Activated naive CD8-positive, alpha-beta T cell treated with anti-CD3 and anti-CD28 coated beads for 36 hours (primary cell): Measurements from ENCODE around the gene CRTAC1. TPM values are rescaled to one million over a fixed set of nuclear protein-coding genes. Genes with fewer than 3 reads are reported as not detected.

ENCODE experiments used
- DNase-seq: peaks from one replicate; pipeline ENCODE4 v3.0.0; 2021
- H3K27ac Mint-ChIP-seq: one replicate; pipeline ENCODE4 v1.8.0; 2022; ENCODE audit warnings: mild to moderate bottlenecking, moderate library complexity, mixed read lengths
- H3K27me3 Mint-ChIP-seq: one replicate; pipeline ENCODE4 v1.8.0; 2022; ENCODE audit warnings: mild to moderate bottlenecking, mixed read lengths
- H3K36me3 Mint-ChIP-seq: one replicate; pipeline ENCODE4 v1.8.0; 2021; ENCODE audit warnings: mild to moderate bottlenecking, mixed read lengths
- H3K4me1 Mint-ChIP-seq: one replicate; pipeline ENCODE4 v1.8.0; 2021; ENCODE audit warnings: mixed read lengths
- H3K4me3 Mint-ChIP-seq: one replicate; pipeline ENCODE4 v1.8.0; 2022; ENCODE audit warnings: mild to moderate bottlenecking, moderate library complexity, mixed read lengths
- H3K9me3 Mint-ChIP-seq: one replicate; pipeline ENCODE4 v1.8.0; 2022; ENCODE audit warnings: mixed read lengths
- total RNA-seq, 2 experiments: library from RNA; stranded (reverse); gene quantifications; one replicate each; pipeline ENCODE4 v1.2.3, GENCODE V29; 2021

The CRTAC1 gene
- total RNA-seq, 2 experiments from 2014 or later, result not detected

DNA sequence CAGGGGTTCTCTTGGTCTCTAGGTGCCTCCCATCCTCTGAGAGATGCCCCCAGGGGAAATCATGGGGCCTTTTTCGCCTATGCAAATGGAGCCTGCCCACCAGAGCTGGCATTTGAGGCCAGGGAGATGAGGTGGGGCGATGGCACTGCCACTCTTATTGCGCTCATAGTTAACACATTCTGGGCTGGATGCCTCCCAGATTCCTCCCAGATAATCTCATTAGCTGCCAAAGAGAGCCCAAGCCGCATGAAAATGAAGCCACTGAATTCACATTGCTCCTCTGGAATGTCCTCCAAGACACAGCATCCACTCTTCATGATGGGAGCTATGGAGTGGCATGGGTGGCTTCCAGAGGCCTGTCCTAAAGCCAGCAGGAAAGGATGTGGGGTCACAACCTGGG, 119.8 kb downstream of the CRTAC1 start:
- peaks cover 7% of the 10 kb centered on the region for H3K27me3 Mint-ChIP-seq
- H3K4me1 Mint-ChIP-seq, result peaks cover 4% of the 10 kb centered on the region
- no peak overlapping the region for H3K4me3 Mint-ChIP-seq
- H3K27ac Mint-ChIP-seq, result no peak overlapping the region
- H3K9me3 Mint-ChIP-seq, result no peaks in the 10 kb centered on the region
- no peak for DNase-seq
- H3K36me3 Mint-ChIP-seq, result no peaks in the 10 kb centered on the region

GRCh38 chr10:97907830-97908229, 122.6 kb downstream of the CRTAC1 start:
- no peaks in the 10 kb centered on the region for H3K4me1 Mint-ChIP-seq
- H3K27me3 Mint-ChIP-seq, result peaks cover 4% of the 10 kb centered on the region
- H3K9me3 Mint-ChIP-seq, result no peaks in the 10 kb centered on the region
- H3K36me3 Mint-ChIP-seq, result no peaks in the 10 kb centered on the region
- H3K4me3 Mint-ChIP-seq, result no peak overlapping the region
- no peak for DNase-seq
- H3K27ac Mint-ChIP-seq, result no peak overlapping the region

DNA sequence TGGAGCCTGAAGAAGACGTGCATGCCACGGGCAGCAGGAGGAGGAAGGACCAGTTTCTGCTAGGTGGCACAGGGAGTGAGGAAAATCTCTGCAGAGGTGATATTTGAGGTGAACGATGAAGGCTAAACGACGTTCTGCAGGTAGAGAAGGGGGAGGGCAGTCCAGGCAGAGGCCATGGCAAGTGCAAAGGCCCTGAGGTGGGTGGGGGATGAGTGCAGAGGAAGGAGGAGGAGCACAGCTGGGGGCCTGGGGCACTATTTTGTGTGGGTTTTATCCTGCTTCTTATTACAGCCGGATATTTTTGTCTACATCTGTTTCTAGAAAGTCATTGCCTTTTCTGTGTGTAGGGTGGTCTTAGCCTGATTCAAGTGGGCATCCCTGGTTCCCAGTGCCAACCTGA, 123.2 kb downstream of the CRTAC1 start:
- DNase-seq, result no peak
- Mint-ChIP-seq H3K27ac (no peak overlapping the region), H3K27me3 (peaks cover 4% of the 10 kb centered on the region), H3K9me3 (no peaks in the 10 kb centered on the region), H3K4me3 (no peak overlapping the region), H3K36me3 (no peaks in the 10 kb centered on the region), H3K4me1 (no peaks in the 10 kb centered on the region)

- DNase-seq, result no peak
- no peak overlapping the region for H3K27ac Mint-ChIP-seq
- no peaks in the 10 kb centered on the region for H3K27me3 Mint-ChIP-seq
- no peaks in the 10 kb centered on the region for H3K36me3 Mint-ChIP-seq
- no peaks in the 10 kb centered on the region for H3K4me1 Mint-ChIP-seq
- H3K4me3 Mint-ChIP-seq, result no peak overlapping the region
- H3K9me3 Mint-ChIP-seq, result no peaks in the 10 kb centered on the region
Measured at GRCh38 chr10:97905276-97905675, 125.1 kb downstream of the CRTAC1 start.

- Mint-ChIP-seq H3K27me3 (no peaks in the 10 kb centered on the region), H3K4me1 (no peaks in the 10 kb centered on the region), H3K4me3 (no peak overlapping the region), H3K9me3 (no peaks in the 10 kb centered on the region), H3K27ac (no peak overlapping the region), H3K36me3 (no peaks in the 10 kb centered on the region)
- DNase-seq, result no peak
Measured at GRCh38 chr10:97904576-97904975, 125.8 kb downstream of the CRTAC1 start.

- H3K4me3 Mint-ChIP-seq, result no peak overlapping the region
- H3K9me3 Mint-ChIP-seq, result no peaks in the 10 kb centered on the region
- no peaks in the 10 kb centered on the region for H3K27me3 Mint-ChIP-seq
- no peak for DNase-seq
- no peaks in the 10 kb centered on the region for H3K4me1 Mint-ChIP-seq
- H3K27ac Mint-ChIP-seq, result no peak overlapping the region
- no peaks in the 10 kb centered on the region for H3K36me3 Mint-ChIP-seq
Measured at GRCh38 chr10:97904018-97904381, 126.4 kb downstream of the CRTAC1 start.

GRCh38 chr10:97903128-97904017, 127.0 kb downstream of the CRTAC1 start:
- DNase-seq, result no peak
- Mint-ChIP-seq H3K36me3 (no peaks in the 10 kb centered on the region), H3K9me3 (no peaks in the 10 kb centered on the region), H3K4me1 (no peaks in the 10 kb centered on the region), H3K27ac (no peak overlapping the region), H3K4me3 (no peak overlapping the region), H3K27me3 (no peaks in the 10 kb centered on the region)

DNA sequence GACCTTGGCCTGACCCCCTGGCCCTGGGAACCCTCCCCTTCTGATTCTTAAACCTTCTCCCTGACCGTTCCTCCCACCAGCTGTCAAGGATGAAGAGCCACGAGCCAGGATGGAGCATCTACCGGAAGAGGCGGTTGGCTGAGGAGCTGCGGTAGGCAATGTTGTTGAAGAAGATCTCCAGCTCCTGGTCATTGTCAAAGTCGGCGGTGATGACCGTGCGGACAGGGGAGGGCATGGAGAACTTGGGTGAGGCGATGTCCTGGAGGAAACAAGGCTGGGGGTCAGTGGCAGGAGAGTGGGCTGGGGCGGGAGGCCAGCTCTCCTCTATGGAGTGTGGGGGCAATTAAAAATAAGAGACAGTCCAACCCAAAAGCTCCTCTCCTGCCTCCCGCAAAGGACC, 129.0 kb downstream of the CRTAC1 start:
- no peaks in the 10 kb centered on the region for H3K9me3 Mint-ChIP-seq
- no peaks in the 10 kb centered on the region for H3K27me3 Mint-ChIP-seq
- no peaks in the 10 kb centered on the region for H3K4me1 Mint-ChIP-seq
- H3K4me3 Mint-ChIP-seq, result no peak overlapping the region
- H3K27ac Mint-ChIP-seq, result no peak overlapping the region
- DNase-seq, result no peak
- H3K36me3 Mint-ChIP-seq, result no peaks in the 10 kb centered on the region

DNA sequence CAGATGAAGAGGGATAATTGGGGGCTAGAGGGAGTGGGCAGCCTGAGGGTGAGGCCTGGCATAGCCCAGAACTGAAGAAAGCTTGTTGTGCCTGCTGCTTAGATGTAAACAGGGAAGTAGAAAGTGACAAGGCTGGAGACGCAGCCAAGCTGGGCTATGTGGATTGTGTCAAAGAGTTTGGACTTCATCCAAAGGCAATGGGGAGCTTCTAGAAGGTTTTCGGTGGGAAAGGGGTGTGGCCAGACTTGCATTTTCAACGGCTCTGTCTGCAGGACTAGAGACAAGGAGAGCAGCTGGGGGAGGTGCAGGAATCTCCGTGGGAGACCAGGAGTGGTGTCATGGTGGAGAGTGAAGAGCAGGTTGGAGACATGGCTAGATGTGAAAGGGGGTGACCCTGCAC, 132.0 kb downstream of the CRTAC1 start:
- Mint-ChIP-seq H3K4me1 (no peaks in the 10 kb centered on the region), H3K4me3 (no peak overlapping the region), H3K27ac (no peak overlapping the region), H3K36me3 (no peaks in the 10 kb centered on the region), H3K9me3 (no peaks in the 10 kb centered on the region), H3K27me3 (no peaks in the 10 kb centered on the region)
- DNase-seq, result no peak

DNA sequence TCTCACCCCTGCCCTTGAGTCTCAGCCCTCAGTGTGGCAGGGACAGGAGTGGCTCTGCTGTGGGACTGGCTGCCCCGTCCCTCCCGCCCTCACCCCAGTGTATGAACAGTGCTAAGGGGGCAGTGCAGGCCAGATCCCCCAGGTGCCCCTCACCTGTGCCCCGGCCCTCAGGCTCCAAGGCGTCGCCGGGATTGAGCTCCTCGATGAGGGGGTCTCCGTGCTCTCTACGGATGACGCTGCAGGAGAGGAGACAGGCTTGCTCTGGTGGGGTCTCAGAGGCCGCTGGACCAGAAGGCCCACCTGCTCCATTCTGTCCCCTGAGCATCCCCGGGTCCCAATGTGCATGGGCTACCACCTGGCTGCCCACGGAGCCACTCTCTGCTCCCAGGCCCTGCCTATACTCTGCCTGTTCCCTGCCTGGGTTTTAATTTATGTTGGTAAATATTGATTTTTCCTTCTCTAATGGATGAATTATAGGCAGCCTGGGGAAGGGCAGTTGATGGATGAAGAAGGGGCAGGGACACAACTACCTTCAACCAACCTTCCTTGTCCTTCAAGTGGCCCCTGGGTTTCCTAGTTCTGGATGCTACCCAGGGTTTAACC, 133.6 kb downstream of the CRTAC1 start:
- Mint-ChIP-seq H3K36me3 (no peaks in the 10 kb centered on the region), H3K4me1 (no peaks in the 10 kb centered on the region), H3K27me3 (no peaks in the 10 kb centered on the region), H3K4me3 (no peak overlapping the region), H3K27ac (no peak overlapping the region), H3K9me3 (no peaks in the 10 kb centered on the region)
- DNase-seq, result no peak

DNA sequence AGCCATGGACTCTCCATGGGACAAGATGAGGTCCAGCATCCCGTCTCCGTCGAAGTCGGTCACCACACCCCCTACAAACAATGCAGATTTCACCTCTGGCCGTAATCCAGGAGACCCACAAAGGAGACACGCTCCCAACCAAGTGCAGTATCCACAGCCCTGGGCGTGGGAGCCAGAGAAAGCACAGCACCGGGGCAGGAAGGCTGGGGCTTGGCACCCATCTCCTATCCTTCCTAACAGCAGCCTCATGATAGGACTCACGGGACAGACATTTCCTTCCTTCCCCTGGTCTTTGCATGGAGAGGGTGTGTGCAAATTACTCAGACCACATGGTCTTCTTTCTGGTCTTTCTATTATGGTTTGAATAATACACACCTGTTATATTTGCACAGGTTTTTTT, 134.5 kb downstream of the CRTAC1 start:
- no peaks in the 10 kb centered on the region for H3K36me3 Mint-ChIP-seq
- H3K27ac Mint-ChIP-seq, result no peak overlapping the region
- H3K4me3 Mint-ChIP-seq, result no peak overlapping the region
- DNase-seq, result no peak
- no peaks in the 10 kb centered on the region for H3K4me1 Mint-ChIP-seq
- no peaks in the 10 kb centered on the region for H3K27me3 Mint-ChIP-seq
- no peaks in the 10 kb centered on the region for H3K9me3 Mint-ChIP-seq

GRCh38 chr10:97895084-97895483, 135.3 kb downstream of the CRTAC1 start:
- no peaks in the 10 kb centered on the region for H3K4me1 Mint-ChIP-seq
- H3K27me3 Mint-ChIP-seq, result no peaks in the 10 kb centered on the region
- H3K36me3 Mint-ChIP-seq, result no peaks in the 10 kb centered on the region
- DNase-seq, result no peak
- H3K9me3 Mint-ChIP-seq, result no peaks in the 10 kb centered on the region
- H3K27ac Mint-ChIP-seq, result no peak overlapping the region
- H3K4me3 Mint-ChIP-seq, result no peak overlapping the region

GRCh38 chr10:97894092-97894491, 136.3 kb downstream of the CRTAC1 start:
- Mint-ChIP-seq H3K36me3 (no peaks in the 10 kb centered on the region), H3K9me3 (no peaks in the 10 kb centered on the region), H3K27me3 (no peaks in the 10 kb centered on the region), H3K4me3 (no peak overlapping the region), H3K4me1 (no peaks in the 10 kb centered on the region), H3K27ac (no peak overlapping the region)
- no peak for DNase-seq

DNA sequence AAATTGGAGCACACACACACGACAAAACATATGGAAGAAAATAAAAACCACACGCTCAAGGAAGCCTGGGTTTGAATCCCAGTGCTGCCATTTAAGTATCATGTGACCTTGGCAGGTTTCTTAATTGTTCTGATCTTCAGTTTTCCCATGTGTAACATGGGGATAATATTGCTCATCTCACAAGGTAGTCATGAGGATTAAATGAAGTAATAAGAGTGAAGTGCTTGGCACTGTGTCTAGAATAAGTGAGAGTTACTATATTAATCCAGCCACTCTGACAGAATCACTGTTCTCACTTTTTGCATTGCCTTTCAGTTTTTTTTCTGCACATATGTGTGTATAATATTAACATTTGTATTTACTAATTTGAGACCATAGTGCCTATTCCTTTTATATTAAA, 137.5 kb downstream of the CRTAC1 start:
- H3K4me3 Mint-ChIP-seq, result no peak overlapping the region
- no peaks in the 10 kb centered on the region for H3K9me3 Mint-ChIP-seq
- no peaks in the 10 kb centered on the region for H3K36me3 Mint-ChIP-seq
- DNase-seq, result no peak
- H3K27ac Mint-ChIP-seq, result no peak overlapping the region
- H3K27me3 Mint-ChIP-seq, result no peaks in the 10 kb centered on the region
- H3K4me1 Mint-ChIP-seq, result no peaks in the 10 kb centered on the region

DNA sequence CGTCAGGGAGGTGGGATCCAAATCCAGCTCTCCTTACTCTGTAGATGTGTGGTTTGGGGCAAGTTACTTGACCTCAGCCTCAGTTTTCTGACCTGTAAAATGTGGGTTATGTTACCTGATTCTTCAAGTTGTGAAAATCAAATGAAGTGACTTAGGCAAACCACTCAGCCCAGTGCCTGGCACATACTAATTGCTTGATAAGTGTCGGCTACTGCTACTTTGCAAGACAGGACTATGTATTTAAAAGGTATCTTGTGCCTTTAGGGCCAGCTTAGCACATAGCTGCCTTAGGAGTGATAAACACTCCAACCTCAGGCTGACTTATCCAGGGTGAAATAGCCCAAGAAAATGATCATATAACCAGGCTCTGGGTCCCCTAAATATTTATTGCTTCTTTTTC, 137.9 kb downstream of the CRTAC1 start:
- H3K36me3 Mint-ChIP-seq, result no peaks in the 10 kb centered on the region
- H3K4me3 Mint-ChIP-seq, result no peak overlapping the region
- H3K27me3 Mint-ChIP-seq, result no peaks in the 10 kb centered on the region
- DNase-seq, result no peak
- H3K27ac Mint-ChIP-seq, result no peak overlapping the region
- no peaks in the 10 kb centered on the region for H3K4me1 Mint-ChIP-seq
- H3K9me3 Mint-ChIP-seq, result no peaks in the 10 kb centered on the region
